Astrocyte of the cerebellum (primary cell): ENCODE measurements around the gene ANKRD40CL.

ENCODE experiments used
- DNase-seq: peaks from one replicate; pipeline ENCODE4 v3.0.0-alpha.2; 2011; ENCODE audit warnings: low read depth
- H3K4me3 ChIP-seq: 2 replicates; pipeline ENCODE4 v1.5.1; 2011; ENCODE audit warnings: mild to moderate bottlenecking, low read depth, low read length, moderate library complexity
- in situ Hi-C: cut with HindIII; loops from 2 replicates; pipeline ENCODE4 v1.10.0; 2017; ENCODE audit warnings: low sequenced_read_pairs
- TF ChIP-seq, protein P1 (sequence below): IDR thresholded peaks from 2 replicates; pipeline ENCODE4 v1.5.1; 2012; ENCODE audit warnings: low read length, low read depth, moderate library complexity, mild to moderate bottlenecking; ENCODE audit errors: missing control alignments

Gene ANKRD40CL

DNA sequence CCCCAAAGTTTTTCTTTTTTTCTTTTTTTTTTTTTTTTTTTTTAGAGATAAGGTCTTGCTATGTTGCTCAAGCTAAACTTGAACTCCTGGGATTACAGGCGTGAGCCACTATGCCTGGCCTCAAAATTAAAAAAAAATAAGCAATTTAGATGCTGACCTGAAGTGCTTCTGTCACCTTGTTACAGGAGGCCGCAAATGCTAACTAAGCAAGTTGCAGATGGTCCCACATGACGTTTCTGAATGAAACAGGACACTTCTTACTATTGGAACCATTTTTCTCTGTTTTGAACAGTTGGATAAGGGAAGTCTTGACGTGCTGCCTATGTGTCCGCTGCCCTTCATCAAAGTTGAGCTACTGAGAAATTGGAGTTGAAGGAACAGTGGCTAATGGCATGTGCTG lies 8.8 kb downstream of the ANKRD40CL start:
- H3K4me3 ChIP-seq: no peak overlapping the region
- in situ Hi-C loops: no loop called here
- TF ChIP-seq, protein P1, sequence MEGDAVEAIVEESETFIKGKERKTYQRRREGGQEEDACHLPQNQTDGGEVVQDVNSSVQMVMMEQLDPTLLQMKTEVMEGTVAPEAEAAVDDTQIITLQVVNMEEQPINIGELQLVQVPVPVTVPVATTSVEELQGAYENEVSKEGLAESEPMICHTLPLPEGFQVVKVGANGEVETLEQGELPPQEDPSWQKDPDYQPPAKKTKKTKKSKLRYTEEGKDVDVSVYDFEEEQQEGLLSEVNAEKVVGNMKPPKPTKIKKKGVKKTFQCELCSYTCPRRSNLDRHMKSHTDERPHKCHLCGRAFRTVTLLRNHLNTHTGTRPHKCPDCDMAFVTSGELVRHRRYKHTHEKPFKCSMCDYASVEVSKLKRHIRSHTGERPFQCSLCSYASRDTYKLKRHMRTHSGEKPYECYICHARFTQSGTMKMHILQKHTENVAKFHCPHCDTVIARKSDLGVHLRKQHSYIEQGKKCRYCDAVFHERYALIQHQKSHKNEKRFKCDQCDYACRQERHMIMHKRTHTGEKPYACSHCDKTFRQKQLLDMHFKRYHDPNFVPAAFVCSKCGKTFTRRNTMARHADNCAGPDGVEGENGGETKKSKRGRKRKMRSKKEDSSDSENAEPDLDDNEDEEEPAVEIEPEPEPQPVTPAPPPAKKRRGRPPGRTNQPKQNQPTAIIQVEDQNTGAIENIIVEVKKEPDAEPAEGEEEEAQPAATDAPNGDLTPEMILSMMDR: no peak
- DNase-seq: no peak

DNA sequence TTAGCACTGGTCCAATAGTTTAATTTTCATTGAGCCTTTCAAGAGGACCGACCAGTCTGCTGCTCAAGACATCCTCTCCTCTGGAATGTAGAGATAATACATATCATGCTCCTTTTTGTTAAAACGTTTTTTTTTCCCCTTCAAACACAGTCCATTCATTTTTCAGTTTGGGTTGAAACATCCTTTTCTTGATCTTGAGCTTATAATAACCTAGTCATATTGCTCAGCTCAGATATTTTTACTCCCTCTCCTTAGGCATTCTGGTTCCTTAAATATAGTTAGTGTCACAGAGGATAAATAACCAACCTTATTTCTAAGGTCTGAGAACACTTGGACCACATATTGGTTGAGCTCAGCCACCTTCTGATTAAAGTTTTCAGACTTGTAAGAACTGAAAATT lies 12.8 kb downstream of the ANKRD40CL start:
- in situ Hi-C loops: no loop called here
- no peak for DNase-seq
- no peak overlapping the region for H3K4me3 ChIP-seq
- TF ChIP-seq, protein P1: no peak

DNA sequence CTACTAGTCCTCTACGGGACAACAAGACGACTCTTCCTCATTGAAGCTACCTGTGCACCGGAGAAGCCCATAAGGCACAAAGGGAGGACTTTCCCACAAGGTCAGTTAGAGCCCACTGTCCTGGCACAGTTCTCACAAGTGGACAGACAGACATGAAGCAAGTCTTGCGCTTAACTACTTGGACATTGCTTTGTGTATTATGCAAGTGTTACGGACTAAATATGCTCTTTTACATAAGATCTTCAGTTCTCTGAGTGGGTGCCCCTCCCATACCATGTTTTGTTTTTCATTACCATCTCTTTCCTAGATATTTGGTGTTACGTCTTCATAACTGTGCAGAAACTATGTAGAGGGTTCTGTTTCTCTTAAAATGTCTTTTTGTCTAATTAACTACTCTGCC lies 18.1 kb downstream of the ANKRD40CL start:
- no peak for DNase-seq
- H3K4me3 ChIP-seq: no peak overlapping the region
- TF ChIP-seq, protein P1: no peak
- in situ Hi-C loops: no loop called here

DNA sequence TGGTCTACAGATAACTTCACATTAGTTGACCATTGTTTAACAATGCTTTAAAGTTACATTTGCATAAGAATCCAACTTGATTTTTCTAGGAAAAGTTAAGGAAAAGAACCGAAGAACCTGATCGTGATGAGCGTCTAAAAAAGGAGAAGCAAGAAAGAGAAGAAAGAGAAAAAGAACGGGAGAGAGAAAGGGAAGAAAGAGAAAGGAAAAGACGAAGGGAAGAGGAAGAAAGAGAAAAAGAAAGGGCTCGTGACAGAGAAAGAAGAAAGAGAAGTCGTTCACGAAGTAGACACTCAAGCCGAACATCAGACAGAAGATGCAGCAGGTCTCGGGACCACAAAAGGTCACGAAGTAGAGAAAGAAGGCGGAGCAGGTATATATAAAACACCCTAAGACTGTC lies 21.7 kb downstream of the ANKRD40CL start:
- in situ Hi-C loops: no loop called here
- TF ChIP-seq, protein P1: no peak
- H3K4me3 ChIP-seq: no peak overlapping the region
- no peak for DNase-seq

DNA sequence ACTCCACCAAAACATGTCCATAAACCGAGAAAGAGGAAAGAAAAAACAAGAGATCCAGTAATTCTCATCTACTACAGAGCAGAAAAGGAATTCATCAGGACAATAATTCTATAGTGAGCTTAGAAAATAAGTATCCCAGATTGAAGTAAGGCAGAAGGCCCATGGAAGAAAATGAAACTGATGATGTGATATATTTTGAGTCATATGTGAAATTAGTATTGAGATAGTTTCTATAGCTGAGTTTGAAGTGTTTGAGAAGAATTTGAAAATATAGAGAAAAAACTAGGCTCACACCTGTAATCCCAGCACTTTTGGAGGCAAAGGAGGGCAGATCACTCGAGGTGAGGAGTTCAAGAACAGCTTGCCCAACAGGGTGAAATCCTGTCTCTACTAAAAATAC lies 28.2 kb downstream of the ANKRD40CL start:
- no peak overlapping the region for H3K4me3 ChIP-seq
- in situ Hi-C loops: no loop called here
- TF ChIP-seq, protein P1: no peak
- no peak for DNase-seq

DNA sequence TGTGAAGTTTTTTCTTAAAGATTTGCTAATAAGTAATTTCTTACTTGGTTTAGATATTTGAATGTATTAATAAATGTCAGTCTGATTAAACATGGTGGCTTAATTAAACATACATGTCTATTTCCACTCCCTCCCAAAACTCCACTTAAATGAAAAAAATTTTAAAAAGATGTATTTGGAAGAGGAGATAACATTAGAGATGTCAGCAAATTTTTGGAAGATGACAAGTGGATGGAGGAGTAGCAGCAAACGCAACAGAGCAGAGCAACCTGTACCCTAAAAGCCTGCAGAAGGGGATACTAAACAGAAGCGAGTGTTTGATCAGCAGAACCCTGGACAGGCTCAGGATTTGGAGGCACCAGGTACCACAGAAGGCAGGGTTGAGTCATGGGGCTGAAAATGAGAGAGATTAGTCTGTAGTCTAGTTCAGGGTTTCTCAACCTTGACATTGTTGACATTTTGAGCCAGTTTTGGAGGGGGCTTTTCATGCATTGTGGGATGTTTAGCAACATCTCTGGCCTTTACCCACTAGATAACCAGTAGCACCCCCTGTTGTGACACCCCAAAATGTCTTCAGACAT lies 30.1 kb downstream of the ANKRD40CL start:
- no peak overlapping the region for H3K4me3 ChIP-seq
- no peak for DNase-seq
- TF ChIP-seq, protein P1: no peak
- in situ Hi-C loops: no loop called here
